EL (cell line): Measurements from ENCODE around the gene HTR1D.
"Not testable (repeated sequence)": the region's sequence is repeated elsewhere in the genome, so short reads cannot be mapped to it uniquely, and the experiment has no call there.

Source experiments
- DNase-seq: peaks from one replicate; pipeline ENCODE4 v3.0.0-alpha.2; 2016

The HTR1D gene

GRCh38 chr1:23216771-23217420, 406 bp downstream of the HTR1D start:
- no peak for DNase-seq

- no peak for DNase-seq
These were observed 1.4 kb downstream of the HTR1D start for GRCh38 chr1:23215751-23216449.

- no peak for DNase-seq
These were observed 2.0 kb downstream of the HTR1D start for GRCh38 chr1:23215291-23215690.

GRCh38 chr1:23214640-23215039, 2.7 kb downstream of the HTR1D start:
- peak; percentile 26 for DNase-seq

- DNase-seq: no peak
These were observed 5.3 kb downstream of the HTR1D start for GRCh38 chr1:23211955-23212354.

GRCh38 chr1:23210963-23211362, 6.3 kb downstream of the HTR1D start:
- no peak for DNase-seq

GRCh38 chr1:23210351-23210785, 6.9 kb downstream of the HTR1D start:
- DNase-seq: no peak

GRCh38 chr1:23209770-23210169, 7.5 kb downstream of the HTR1D start:
- no peak for DNase-seq

- no peak for DNase-seq
These were observed 8.8 kb downstream of the HTR1D start for GRCh38 chr1:23208527-23208926.

GRCh38 chr1:23207733-23208132, 9.6 kb downstream of the HTR1D start:
- DNase-seq: not testable (repeated sequence)

GRCh38 chr1:23202263-23202749, 15.0 kb downstream of the HTR1D start:
- DNase-seq: peak; percentile 54

GRCh38 chr1:23200883-23201282, 16.4 kb downstream of the HTR1D start:
- DNase-seq: no peak

GRCh38 chr1:23198373-23198772, 18.9 kb downstream of the HTR1D start:
- DNase-seq: peak; percentile 94

GRCh38 chr1:23196627-23197328, 20.5 kb downstream of the HTR1D start:
- DNase-seq: peak; percentile 99

GRCh38 chr1:23194119-23194984, 22.9 kb downstream of the HTR1D start:
- DNase-seq: peak; percentile 94

- DNase-seq: no peak
These were observed 23.7 kb downstream of the HTR1D start for GRCh38 chr1:23193391-23194118.

- DNase-seq: no peak
These were observed 26.1 kb downstream of the HTR1D start for GRCh38 chr1:23191199-23191598.

GRCh38 chr1:23188936-23189452, 28.3 kb downstream of the HTR1D start:
- peak; percentile 99 for DNase-seq

GRCh38 chr1:23188434-23188884, 28.8 kb downstream of the HTR1D start:
- no peak for DNase-seq

- no peak for DNase-seq
These were observed 29.7 kb downstream of the HTR1D start for GRCh38 chr1:23187637-23188036.

- no peak for DNase-seq
These were observed 31.9 kb downstream of the HTR1D start for GRCh38 chr1:23185381-23185780.
